Parathyroid adenoma (tissue), 2 donors: Measurements from ENCODE around the gene TAS2R43.
"Not testable (repeated sequence)": the region's sequence is repeated elsewhere in the genome, so short reads cannot be mapped to it uniquely, and the experiment has no call there.

Experiments used
- H2AFZ ChIP-seq: fragments of 300-600 bp; sonication (generic); one replicate; pipeline ENCODE4 v1.7.0; 2017; ENCODE audit warnings: antibody characterized with exemption, mild to moderate bottlenecking
- H3K27ac ChIP-seq: fragments of 300-600 bp; sonication (generic); one replicate; pipeline ENCODE4 v1.7.0; 2017
- H3K27me3 ChIP-seq: fragments of 300-600 bp; sonication (generic); one replicate; pipeline ENCODE4 v1.7.0; 2017; ENCODE audit warnings: low read length; ENCODE audit not compliant: control insufficient read depth, insufficient read depth
- H3K36me3 ChIP-seq: fragments of 300-600 bp; sonication (generic); one replicate; pipeline ENCODE4 v1.7.0; 2017; ENCODE audit warnings: low read length; ENCODE audit not compliant: control insufficient read depth, insufficient read depth
- H3K4me1 ChIP-seq: fragments of 300-600 bp; sonication (generic); one replicate; pipeline ENCODE4 v1.7.0; 2017; ENCODE audit warnings: control low read depth
- H3K4me2 ChIP-seq: fragments of 300-600 bp; sonication (generic); one replicate; pipeline ENCODE4 v1.7.0; 2017; ENCODE audit warnings: low read length
- H3K4me3 ChIP-seq: fragments of 300-600 bp; sonication (generic); one replicate; pipeline ENCODE4 v1.7.0; 2017; ENCODE audit warnings: low read depth, low read length
- H3K79me2 ChIP-seq: fragments of 300-600 bp; sonication (generic); one replicate; pipeline ENCODE4 v1.7.0; 2017; ENCODE audit warnings: control low read depth
- H3K9ac ChIP-seq: fragments of 300-600 bp; sonication (generic); one replicate; pipeline ENCODE4 v1.7.0; 2017; ENCODE audit warnings: mild to moderate bottlenecking
- H3K9me3 ChIP-seq: fragments of 300-600 bp; sonication (generic); one replicate; pipeline ENCODE4 v1.7.0; 2017; ENCODE audit warnings: low read length; ENCODE audit not compliant: control insufficient read depth
- TF ChIP-seq, protein P1 (sequence below): fragments of 300-600 bp; sonication (generic); IDR thresholded peaks from one replicate; pipeline ENCODE4 v1.7.0; 2017; ENCODE audit warnings: antibody characterized with exemption, mild to moderate bottlenecking
- donor health status: primary hyperparathyroidism.

The TAS2R43 gene

DNA sequence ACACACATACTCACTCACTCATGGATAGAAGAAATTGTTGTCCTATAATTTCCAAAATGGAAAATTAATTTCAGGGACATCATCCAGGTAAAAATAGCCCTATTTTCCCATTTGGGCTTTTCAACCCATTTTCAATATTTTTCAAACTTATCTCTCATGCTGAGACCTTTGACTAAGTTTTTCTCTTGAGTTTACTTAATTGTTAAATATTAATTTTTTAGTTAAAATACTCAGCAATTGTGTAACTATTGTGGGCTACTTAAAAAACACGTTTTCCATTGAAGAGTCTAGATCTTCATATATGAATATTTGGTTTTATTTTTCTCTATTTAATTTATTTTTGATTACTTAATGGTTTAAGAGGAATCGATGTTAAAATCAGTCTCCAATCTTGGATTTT, 14.2 kb upstream of the TAS2R43 start:
- Histone ChIP-seq H2AFZ (no peak overlapping the region), H3K9me3 (no peaks in the 10 kb centered on the region), H3K27ac (no peak overlapping the region), H3K4me2 (no peak overlapping the region), H3K4me1 (no peaks in the 10 kb centered on the region), H3K4me3 (no peak overlapping the region), H3K9ac (no peak overlapping the region), H3K27me3 (no peaks in the 10 kb centered on the region), H3K36me3 (no peaks in the 10 kb centered on the region), H3K79me2 (peaks cover 21% of the 10 kb centered on the region)
- TF ChIP-seq, protein P1, sequence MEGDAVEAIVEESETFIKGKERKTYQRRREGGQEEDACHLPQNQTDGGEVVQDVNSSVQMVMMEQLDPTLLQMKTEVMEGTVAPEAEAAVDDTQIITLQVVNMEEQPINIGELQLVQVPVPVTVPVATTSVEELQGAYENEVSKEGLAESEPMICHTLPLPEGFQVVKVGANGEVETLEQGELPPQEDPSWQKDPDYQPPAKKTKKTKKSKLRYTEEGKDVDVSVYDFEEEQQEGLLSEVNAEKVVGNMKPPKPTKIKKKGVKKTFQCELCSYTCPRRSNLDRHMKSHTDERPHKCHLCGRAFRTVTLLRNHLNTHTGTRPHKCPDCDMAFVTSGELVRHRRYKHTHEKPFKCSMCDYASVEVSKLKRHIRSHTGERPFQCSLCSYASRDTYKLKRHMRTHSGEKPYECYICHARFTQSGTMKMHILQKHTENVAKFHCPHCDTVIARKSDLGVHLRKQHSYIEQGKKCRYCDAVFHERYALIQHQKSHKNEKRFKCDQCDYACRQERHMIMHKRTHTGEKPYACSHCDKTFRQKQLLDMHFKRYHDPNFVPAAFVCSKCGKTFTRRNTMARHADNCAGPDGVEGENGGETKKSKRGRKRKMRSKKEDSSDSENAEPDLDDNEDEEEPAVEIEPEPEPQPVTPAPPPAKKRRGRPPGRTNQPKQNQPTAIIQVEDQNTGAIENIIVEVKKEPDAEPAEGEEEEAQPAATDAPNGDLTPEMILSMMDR: no peak

DNA sequence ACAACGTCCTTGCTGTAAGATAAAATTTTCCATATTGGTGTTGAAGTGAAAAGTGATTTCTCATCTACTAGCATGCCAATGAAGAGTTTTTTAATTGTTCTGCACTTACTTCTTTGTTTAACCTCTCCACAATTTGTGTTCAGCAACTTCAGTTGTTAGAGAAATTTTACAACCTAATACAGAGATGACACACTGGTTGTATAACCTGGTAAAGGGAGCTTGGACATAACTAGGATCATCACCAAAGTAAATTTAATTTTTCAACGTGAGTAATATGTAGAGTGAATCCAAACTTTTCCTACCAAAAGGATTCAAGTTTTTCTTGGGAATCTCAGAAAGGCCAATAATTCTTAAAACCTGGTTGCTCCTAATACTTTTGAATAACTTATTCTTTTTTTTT, 13.4 kb upstream of the TAS2R43 start:
- no peaks in the 10 kb centered on the region for H3K36me3 ChIP-seq
- no peak overlapping the region for H3K27ac ChIP-seq
- no peaks in the 10 kb centered on the region for H3K27me3 ChIP-seq
- no peak overlapping the region for H2AFZ ChIP-seq
- H3K4me1 ChIP-seq: no peaks in the 10 kb centered on the region
- H3K4me3 ChIP-seq: no peak overlapping the region
- H3K9me3 ChIP-seq: no peaks in the 10 kb centered on the region
- no peak overlapping the region for H3K9ac ChIP-seq
- TF ChIP-seq, protein P1: no peak
- peaks cover 14% of the 10 kb centered on the region for H3K79me2 ChIP-seq
- no peak overlapping the region for H3K4me2 ChIP-seq

DNA sequence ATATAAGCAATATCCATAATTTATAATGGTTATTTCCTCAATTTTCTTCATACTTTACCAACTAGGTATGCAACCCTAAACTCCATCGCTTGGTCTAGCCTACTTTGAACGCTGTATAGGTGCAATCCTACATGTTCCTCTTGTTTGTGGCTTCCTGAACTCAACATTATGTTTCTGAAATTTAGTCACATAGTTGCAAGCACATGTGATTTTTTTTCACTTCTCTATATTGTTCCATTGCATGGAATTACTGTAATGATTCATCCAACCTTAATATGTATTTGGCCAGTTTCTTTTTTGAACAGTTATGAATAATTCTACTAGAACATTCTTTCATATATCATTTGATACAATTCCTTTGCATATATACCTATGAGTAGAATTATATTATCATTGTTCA, 2.8 kb upstream of the TAS2R43 start:
- H3K4me3 ChIP-seq, H3K27ac ChIP-seq, H3K9me3 ChIP-seq, H2AFZ ChIP-seq, H3K4me2 ChIP-seq, H3K4me1 ChIP-seq, H3K79me2 ChIP-seq, H3K9ac ChIP-seq, H3K36me3 ChIP-seq, H3K27me3 ChIP-seq: not testable (repeated sequence)

DNA sequence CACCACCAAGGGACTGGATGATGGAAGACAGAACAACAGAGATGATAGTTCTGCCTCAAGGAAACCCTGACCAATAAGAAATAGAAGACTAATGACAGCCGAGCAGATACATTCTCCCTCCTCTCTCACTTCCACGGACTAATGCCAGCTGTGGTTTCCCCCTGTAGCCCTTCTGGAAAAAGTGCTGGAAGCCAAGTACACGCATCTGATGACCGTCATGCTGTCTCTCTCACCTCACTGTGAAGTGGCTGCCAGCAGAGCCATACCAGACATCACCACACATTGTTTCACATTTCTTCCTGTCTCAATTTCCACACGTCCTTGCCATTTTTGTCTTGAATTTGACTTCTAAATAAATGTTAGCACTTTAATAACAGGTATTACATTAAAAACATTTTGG, 2.9 kb downstream of the TAS2R43 start:
- Histone ChIP-seq H3K27me3 (no peaks in the 10 kb centered on the region), H3K9me3 (no peaks in the 10 kb centered on the region), H3K27ac (no peak overlapping the region), H3K4me2 (no peak overlapping the region), H3K79me2 (no peaks in the 10 kb centered on the region), H3K9ac (no peak overlapping the region), H3K36me3 (no peaks in the 10 kb centered on the region), H2AFZ (no peak overlapping the region), H3K4me1 (no peaks in the 10 kb centered on the region), H3K4me3 (no peak overlapping the region)
- TF ChIP-seq, protein P1: no peak

DNA sequence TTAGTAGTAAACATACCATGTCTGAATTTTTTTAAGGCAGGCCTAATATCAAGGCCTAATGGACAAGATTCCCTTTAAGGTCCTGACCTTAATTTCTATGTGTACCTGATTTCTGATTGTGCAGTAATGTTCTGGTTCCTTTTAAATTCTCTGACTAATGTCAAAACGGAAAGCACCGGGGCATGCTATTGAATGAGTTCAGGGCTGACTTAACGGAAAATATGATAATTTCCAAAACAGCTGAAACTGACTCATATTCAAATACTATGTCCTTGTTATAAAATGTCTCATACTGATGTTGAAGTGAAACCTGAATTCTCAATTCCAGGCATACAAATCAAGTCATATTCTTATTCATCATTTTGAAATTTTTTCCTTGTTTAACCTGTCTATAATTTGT, 6.7 kb downstream of the TAS2R43 start:
- H3K4me1 ChIP-seq: no peaks in the 10 kb centered on the region
- no peak overlapping the region for H2AFZ ChIP-seq
- H3K4me2 ChIP-seq: no peak overlapping the region
- no peaks in the 10 kb centered on the region for H3K79me2 ChIP-seq
- no peak overlapping the region for H3K9ac ChIP-seq
- H3K9me3 ChIP-seq: no peaks in the 10 kb centered on the region
- H3K27me3 ChIP-seq: no peaks in the 10 kb centered on the region
- H3K36me3 ChIP-seq: no peaks in the 10 kb centered on the region
- TF ChIP-seq, protein P1: no peak
- no peak overlapping the region for H3K27ac ChIP-seq
- no peak overlapping the region for H3K4me3 ChIP-seq
